T-helper 2 cell (primary cell): Measurements from ENCODE around the gene PLIN4.

Source experiments
- DNase-seq, 5 experiments: peaks; one replicate each; pipeline versions ENCODE4 v3.0.0 to v3.0.0-alpha.2; 2012 to 2022

PLIN4 gene

DNA sequence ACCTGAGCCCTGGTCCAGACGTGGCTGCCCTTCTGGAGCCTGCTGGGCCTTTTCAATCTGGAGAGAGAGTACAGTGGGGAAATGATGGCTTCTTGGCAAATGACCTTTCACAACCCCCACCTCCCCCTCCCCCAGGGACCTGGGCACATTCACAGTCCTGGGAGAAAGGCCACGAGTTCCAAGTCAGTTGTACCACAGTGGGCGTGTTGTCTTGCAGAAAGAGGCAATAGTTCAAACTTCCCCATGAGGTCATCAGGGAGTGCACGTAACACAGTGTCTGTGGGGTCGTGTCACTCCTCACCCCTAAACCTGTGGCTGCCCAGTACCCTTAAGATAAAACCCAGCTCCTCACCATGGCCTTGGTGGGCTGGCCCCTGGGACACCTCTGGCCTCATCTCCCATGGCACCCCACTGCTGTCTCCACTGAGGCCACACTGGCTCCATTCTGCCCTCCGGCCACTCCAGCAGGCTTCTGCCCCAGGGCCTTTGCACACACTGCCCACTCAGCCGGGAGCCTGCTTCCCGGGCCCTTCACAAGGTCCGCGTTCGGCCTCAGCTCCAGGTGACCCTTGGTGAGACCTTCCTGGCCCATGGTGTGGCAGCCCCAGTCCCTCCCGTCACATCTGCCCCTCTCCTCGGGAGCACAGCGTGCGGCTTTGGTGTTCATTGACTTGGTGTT, 13.3 kb downstream of the PLIN4 start:
- DNase-seq = no peak

DNA sequence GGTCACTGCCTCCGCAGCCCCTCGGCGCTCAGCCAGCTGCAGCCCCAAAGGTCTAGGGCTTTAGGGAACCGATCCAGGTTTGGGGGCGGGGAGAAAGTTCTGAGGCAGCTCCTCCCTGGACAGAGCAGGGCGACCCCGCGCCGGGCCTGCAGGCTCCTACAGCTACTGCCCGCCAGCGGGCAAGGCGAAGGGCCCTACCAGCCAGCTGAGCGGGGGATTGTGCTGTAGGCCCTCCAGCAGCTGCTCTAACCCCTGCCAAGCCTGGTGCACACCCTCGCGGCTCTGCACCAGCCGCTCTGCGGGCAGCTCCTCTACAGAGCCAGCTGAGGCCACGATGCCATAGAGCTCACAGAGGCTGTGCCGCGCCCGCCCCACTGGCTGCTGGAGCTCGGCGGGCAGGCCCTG, 14.0 kb downstream of the PLIN4 start:
- DNase-seq = no peak

DNA sequence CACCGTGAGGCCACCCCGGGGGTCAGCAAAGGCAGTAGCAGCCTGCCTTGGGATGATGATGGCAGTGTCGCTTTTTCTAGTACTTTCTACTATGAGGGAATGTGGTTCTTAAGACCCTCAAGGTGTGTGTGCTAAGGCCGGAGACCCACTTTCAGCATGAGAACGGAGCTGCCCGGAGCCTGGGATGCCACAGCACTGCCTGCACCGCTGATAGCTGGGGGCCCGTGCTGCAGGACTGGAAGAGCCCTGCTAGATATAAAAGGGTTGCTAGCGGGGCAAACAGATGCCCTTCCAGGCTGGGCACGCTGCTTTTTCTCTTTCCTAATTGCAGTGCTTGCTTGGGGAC, 14.5 kb downstream of the PLIN4 start:
- no peak for DNase-seq

DNA sequence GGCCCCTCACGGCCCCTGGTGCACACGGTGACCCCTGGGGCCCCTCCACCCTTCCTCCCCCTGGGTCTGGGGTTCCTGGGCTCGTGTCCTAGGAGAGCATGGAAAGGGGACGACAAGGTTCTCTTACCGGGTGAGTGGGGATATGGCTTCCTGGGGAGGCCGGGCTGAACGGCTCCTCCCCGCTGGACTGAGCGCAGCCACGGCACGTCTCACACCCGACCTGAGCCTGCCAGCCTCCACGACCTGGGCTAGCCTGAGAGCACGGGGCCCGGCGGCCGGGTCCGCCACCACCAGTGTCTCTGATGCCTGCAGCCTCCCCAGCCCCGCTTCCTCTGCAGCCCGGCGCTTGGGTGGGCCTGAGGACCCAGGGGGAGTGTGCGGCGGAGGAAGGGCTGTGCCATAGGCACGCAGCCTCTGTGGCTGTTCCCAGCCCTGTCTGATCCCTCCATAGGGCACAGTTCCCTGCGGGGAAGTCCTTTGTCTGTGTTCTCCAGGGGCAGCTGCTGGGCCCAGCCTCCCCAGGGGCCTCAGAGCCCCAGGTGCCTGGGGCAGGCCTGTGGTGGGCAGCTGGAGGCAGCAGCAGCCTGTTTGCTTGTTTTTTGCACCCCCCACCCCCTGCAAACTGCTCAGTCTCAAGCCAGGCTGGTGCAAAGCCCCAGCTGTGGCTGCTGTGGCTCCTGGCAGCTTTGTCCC, 15.0 kb downstream of the PLIN4 start:
- no peak for DNase-seq

DNA sequence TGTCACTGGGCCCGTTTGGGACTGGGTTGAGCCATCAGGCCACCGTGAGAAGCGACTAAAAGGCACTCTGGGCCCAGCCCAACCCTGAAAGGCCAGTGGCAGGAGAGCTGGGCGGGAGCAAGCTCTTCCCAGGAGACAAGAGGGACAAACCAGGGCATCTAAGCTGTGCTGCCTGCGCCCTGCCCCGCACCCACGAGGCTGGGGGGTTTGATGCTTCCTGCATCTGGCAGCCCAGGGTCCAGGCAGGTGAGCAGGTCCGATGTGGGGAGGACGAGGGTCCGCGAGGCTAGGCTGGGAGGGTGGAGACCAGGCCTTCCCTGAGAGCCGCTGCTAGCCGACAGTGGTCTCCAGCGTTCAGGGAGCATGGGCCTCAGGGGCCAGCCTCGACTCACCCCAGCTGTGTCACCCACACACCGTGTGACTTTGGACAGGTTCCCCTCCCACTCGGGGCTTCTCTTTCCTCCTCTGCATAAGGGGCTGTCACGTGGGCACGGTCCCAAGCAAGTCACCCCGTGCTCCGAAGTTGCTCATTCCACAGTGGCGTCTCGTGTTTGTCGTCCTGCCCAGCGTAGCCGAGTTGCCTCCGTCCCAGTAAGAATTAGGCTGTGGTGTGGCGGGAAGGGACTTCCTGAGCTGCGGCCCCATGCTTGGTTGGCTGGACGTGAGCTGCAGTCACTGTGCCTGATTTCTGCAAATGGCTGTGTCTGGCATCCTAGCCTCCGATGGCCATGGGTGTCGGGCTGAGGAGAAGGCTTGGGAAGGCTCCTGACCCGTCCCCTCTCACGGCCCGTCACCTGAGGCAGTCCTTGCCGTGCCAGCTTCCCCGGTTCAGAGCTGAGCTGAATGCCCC, 15.8 kb downstream of the PLIN4 start:
- no peak for DNase-seq

DNA sequence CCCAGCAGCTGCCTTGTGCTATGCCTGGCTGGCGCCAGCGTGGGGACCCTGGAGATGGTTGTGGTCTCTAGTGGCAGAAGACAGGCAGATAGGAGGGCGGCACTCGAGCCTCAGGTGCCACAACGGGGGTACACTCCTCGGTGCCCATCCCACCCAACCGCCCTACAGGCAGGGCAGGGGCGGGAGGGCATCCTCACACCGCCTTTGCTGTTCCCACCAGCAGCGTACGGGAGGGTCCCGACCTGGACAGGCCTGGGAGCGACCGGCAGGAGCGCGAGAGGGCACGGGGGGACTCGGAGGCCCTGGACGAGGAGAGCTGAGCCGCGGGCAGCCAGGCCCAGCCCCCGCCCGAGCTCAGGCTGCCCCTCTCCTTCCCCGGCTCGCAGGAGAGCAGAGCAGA, 16.6 kb downstream of the PLIN4 start:
- DNase-seq = no peak

DNA sequence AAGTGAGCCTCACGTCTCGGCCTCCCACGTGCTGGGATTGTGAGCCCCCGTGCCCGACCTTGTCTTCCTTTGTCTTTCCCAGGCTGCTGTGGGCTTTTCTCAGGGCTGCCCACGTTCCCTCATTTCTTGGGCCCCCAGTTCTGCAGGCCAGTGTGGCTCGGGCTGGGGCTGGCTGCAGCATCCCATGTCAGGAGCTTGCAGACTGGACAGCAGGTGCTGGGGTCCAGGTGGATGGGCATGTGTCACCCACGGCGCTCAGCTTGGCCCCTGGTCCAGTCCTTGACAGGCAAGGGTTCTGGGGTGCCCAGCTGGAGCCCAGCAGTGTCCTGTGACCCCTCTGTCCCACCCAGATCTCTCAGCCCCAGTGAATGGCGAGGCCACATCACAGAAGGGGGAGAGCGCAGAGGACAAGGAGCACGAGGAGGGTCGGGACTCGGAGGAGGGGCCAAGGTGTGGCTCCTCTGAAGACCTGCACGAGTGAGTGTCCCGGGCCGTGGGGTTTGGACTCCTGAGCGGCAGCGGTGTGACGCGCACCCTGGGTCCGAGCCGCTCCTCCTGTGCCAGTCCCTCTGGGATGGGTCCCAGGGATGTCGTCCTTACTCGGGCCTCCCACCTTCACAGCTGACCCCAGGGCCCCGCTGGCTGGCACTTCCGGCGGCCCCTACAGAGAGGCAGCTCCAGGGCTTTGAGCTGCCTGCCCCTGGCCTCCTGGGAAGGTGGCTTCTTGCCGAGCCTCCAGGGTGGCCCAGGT, 17.3 kb downstream of the PLIN4 start:
- no peak for DNase-seq

DNA sequence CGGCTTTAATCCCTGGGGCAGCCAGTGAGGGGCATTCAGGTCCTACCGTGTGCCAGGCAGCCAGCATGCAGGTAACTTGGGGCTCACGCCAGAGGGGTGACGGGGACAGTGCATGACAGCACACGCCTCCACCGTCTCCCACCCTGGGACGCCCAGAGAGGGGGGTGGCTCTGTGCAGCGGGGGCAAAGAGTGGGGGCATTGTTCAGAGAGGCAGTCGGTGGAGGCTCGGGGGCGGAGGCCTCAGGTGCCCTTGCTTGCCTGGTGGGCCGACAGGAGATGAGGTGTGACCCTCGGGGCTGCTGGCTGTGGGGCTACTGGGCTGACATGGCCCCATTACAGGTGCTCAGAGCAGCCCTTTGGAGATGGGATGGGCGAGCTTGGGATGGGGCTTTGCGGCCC, 18.4 kb downstream of the PLIN4 start:
- no peak for DNase-seq

DNA sequence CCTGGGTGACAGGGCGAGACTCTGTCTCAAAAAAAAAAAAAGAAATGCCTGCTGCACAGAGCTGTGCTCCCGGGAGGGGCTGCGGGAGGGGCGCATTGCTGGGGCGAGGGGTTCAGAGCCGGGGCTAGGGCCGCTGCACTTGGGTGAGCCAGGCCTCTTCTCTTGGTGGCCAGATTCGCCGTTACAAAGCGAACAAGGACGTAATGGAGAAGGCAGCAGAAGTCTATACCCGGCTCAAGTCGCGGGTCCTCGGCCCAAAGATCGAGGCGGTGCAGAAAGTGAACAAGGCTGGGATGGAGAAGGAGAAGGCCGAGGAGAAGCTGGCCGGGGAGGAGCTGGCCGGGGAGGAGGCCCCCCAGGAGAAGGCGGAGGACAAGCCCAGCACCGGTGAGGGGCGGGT, 19.0 kb downstream of the PLIN4 start:
- DNase-seq = no peak

DNA sequence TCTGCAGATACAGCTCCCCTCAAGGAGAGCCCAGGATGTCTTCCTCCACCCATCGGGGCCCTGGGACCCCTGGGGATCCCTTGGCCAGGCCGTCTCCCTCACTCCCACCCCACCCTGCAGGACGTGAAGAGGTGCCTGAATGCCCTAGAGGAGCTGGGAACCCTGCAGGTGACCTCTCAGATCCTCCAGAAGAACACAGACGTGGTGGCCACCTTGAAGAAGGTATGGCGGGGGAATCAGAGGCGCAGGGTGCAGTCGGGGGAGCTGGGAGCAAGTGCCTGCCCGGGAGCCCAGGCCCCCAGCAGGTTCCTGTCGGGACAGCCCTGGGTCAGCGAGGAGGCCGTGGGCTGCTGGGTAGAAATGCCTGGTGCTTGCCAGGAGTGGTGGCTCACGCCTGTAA, 19.6 kb downstream of the PLIN4 start:
- DNase-seq = no peak

DNA sequence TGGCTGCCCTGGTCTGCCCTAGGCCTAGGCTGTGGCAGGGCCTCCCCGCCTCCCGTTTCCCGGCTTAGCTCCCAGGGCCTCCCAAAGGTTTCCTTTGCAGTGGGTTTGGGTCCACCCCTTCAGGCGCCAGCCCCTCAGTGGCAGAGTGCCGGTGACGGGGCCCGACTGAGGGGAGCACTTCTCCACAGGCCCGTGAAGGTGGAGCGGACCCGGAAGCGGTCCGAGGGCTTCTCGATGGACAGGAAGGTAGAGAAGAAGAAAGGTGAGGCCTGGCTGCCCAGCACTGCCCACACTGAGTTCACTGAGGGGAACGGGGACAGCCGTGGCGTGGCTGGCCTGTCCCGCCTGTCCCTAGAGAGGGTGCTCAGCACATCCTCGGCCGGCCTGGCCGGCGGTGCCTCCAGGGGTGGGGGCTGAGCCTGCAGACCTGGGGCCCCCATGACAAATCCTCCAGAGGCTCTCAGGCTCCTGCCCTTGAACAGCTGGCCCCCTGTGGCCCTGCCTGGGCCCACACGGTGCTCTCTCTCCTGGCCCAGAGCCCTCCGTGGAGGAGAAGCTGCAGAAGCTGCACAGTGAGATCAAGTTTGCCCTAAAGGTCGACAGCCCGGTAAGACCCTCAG, 20.4 kb downstream of the PLIN4 start:
- no peak for DNase-seq

DNA sequence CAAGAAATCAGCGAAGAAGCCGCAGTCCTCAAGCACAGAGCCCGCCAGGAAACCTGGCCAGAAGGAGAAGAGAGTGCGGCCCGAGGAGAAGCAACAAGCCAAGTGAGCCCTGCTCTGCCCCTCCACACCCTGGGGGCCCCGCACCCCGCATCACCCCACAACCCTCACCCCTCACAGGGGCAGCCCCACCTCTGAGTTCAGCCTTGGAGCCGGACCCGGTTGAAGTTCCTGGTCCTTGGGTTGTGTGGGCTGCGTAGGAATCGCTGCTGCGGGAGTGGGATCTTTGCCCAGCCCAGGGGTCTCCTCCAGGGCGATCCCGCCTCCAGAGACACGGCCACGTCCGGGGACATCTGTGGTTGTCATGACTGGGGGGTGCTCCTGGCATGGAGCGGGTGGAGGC, 22.0 kb downstream of the PLIN4 start:
- DNase-seq = no peak

DNA sequence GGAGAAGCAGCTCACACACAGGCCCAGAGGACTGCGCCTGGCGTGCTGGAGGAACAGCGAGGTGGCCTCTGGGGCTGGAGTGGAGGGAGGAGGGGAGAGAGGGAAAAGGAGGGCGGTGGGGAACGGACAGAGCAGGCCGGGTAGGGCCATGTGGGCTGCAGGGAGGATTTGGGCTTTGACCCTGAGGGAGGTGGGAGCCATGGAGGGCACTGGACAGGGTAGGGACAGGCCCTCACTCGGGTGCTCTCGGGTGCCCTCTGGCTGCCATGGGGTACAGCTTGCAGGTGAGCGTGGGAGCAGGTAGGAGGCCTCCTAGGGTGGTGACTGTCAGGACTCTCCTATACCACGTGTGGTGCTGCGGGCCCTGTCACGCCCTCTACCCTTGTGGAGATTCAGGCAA, 22.8 kb downstream of the PLIN4 start:
- no peak for DNase-seq

DNA sequence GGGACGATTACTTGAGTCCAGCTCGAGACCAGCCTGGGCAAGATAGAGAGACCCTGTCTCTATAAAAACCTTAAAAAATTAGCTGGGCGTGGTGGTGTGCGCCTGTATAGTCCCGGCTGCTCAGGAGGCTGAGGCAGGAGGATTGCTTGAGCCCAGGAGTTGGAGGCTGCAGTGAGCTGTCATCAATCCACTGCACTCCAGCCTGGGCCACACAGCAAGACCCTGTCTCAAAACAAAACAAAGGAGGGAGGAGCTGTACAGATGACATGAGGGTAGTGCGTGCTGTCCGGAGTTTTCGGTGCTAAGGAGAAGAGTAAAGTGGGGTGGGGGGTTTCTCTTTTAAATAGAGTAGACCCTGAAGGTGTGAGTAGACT, 23.6 kb downstream of the PLIN4 start:
- DNase-seq = no peak

DNA sequence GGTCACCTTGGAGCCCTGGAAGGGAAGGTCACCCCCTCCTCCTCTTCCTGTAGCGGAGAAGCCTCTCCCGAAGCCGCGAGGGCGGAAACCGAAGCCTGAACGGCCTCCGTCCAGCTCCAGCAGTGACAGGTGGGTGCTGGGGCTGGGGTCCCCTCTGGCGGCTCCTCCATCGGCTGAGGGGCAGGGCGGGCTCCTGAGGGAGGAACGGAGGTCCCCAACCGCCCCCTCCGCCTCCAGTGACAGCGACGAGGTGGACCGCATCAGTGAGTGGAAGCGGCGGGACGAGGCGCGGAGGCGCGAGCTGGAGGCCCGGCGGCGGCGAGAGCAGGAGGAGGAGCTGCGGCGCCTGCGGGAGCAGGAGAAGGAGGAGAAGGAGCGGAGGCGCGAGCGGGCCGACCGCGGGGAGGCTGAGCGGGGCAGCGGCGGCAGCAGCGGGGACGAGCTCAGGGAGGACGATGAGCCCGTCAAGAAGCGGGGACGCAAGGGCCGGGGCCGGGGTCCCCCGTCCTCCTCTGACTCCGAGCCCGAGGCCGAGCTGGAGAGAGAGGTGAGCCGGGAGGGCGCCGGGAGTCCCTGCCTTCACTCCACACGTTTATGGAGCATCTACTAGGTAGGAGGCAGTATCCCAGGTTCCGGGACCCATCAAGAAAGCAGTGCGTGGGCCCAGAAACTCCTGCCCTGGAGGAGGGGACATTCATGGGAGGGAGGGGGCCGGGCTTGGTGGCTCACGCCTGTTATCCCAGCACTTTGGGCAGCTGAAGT, 24.2 kb downstream of the PLIN4 start:
- no peak for DNase-seq

DNA sequence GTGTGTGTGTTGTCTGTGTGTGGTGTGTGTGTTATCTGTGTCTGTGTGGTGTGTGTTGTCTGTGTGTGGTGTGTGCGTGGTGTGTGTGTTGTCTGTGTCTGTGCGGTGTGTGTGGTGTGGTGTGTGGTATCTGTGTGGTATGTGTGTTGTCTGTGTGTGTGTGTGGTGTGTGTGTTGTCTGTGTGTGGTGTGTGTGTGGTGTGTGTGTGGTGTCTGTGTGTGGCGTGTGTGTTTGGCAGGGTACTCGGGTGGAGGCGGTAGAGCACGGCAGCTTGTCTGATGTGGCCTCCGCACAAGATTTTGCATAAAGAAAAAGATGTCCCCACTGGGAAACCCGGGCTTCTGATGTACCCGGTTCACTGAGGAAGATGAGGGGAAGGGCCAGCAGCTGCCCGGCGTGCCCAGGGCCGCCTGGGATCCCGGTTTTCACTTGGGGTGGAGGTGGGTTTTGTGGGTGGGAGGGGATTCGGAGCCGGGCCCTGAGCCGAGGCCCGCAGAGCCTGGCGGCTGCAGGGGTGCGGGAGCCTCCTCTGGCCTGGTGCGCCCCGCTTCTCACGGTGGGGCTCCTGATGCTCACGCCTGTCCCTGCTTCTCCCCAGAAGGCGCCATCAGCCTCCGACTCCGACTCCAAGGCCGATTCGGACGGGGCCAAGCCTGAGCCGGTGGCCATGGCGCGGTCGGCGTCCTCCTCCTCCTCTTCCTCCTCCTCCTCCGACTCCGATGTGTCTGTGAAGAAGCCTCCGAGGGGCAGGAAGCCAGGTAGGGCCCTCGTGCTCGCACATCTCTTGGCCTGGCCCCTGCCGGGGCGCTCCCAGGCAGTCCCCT, 25.0 kb downstream of the PLIN4 start:
- DNase-seq = no peak

DNA sequence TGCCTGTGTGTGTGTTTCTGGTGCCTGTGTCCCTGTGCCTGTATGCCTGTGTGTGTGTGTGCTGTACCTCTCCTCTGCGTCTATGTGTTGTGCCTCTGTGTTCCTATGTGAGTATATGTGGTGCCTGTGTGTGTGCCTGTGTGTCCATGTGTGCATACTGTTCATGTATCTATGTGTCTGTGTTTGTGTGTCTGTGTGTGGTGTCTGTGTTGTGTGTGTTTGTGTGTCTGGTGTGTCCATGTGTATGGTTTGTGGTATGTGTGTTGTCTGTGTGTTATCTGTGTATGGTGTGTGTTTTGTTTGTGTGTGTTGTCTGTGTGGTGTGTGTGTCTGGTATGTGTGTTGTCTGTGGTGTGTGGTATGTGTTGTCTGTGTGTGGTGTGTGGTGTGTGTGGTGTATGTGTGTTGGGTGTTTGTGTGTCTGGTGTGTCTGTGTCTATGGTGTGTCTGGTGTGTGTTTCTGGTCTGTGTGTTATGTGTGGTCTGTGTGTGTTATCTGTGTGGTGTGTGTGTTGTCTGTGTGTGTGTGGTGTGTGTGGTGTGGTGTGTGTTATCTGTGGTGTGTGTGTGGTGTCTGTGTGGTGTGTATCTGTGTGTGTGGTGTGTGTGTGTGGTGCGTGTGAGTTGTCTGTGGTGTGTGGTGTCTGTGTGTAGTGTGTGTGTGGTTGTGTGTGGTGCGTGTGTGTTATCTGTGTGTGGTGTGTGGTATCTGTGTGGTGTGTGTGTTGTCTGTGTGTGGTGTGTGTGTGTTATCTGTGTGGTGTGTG, 25.8 kb downstream of the PLIN4 start:
- DNase-seq = peak in 1 of 5 experiments; percentile 23

DNA sequence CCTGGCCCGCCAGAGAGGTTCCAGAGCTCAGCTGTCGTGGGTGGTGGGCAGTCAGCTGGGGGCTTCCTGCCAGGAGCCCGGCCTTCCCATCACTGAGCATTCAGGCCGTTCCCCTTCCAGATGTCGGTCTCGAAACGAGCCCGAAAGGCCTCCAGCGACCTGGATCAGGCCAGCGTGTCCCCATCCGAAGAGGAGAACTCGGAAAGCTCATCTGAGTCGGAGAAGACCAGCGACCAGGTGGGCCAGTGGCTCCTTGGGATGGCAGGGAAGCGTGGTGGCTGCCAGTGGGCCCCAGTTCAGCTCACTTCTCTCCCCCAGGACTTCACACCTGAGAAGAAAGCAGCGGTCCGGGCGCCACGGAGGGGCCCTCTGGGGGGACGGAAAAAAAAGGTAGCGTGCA, 26.8 kb downstream of the PLIN4 start:
- no peak for DNase-seq

DNA sequence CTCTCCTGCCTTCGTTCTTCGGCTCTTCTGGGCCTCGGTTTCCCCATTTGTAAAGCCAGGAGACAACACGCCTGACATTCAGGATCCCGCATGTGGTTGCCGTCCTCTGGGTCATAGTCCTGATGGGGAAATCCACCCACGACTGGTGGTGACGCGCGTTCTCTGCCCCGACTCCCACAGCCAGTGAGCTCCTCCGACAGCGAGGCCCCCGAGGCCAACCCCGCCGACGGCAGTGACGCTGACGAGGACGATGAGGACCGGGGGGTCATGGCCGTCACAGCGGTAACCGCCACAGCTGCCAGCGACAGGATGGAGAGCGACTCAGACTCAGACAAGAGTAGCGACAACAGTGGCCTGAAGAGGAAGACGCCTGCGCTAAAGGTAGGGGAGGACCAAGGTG, 29.8 kb downstream of the PLIN4 start:
- DNase-seq = no peak

DNA sequence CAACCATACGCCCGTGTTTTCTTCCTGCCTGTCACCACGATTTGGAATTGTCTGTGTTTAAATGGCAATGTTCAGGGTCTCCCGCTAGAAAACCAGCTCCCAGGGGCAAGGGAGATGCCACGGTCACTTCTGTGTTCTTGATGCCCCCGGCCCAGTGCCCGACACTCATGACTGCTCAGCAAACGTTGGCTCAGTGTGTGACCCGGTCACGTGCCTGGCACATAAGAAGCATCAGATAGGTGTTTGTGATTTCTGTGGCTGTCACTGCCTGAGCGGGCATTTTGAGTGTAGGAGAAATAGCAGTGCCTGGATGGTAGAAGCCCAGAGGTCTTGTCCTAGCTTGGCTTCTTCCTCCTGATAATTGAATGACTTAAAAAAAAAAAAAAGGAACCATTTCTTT, 30.7 kb downstream of the PLIN4 start:
- DNase-seq = no peak
